DMS114 treated with DMSO at 0.1 percent for 48 hours (cell line): Measurements from ENCODE around the gene SRGAP1.
"Not testable (repeated sequence)": the region's sequence is repeated elsewhere in the genome, so short reads cannot be mapped to it uniquely, and the experiment has no call there.

Source experiments
- DNase-seq: peaks from one replicate; lab custom pipeline; 2025; ENCODE audit not compliant: unreplicated experiment; lab: John Stamatoyannopoulos, UW

Gene SRGAP1

GRCh38 chr12:64107776-64108175 lies 263.3 kb downstream of the SRGAP1 start:
- DNase-seq, result no peak

- DNase-seq, result no peak
These were observed 265.2 kb downstream of the SRGAP1 start for GRCh38 chr12:64109706-64110105.

GRCh38 chr12:64110864-64111263 lies 266.4 kb downstream of the SRGAP1 start:
- DNase-seq, result no peak

GRCh38 chr12:64116969-64117368 lies 272.5 kb downstream of the SRGAP1 start:
- no peak for DNase-seq

GRCh38 chr12:64120568-64120967 lies 276.1 kb downstream of the SRGAP1 start:
- no peak for DNase-seq

GRCh38 chr12:64121086-64121485 lies 276.6 kb downstream of the SRGAP1 start:
- not testable (repeated sequence) for DNase-seq

- no peak for DNase-seq
These were observed 277.7 kb downstream of the SRGAP1 start for GRCh38 chr12:64122154-64122553.

- DNase-seq, result no peak
These were observed 278.5 kb downstream of the SRGAP1 start for GRCh38 chr12:64122995-64123394.

GRCh38 chr12:64123448-64123847 lies 278.9 kb downstream of the SRGAP1 start:
- no peak for DNase-seq

- DNase-seq, result no peak
These were observed 280.2 kb downstream of the SRGAP1 start for GRCh38 chr12:64124511-64125197.

- DNase-seq, result no peak
These were observed 281.4 kb downstream of the SRGAP1 start for GRCh38 chr12:64125913-64126312.

- no peak for DNase-seq
These were observed 283.3 kb downstream of the SRGAP1 start for GRCh38 chr12:64127811-64128210.

GRCh38 chr12:64128366-64128765 lies 283.9 kb downstream of the SRGAP1 start:
- no peak for DNase-seq

GRCh38 chr12:64130476-64130875 lies 286.0 kb downstream of the SRGAP1 start:
- DNase-seq, result not testable (repeated sequence)

GRCh38 chr12:64131456-64131855 lies 287.0 kb downstream of the SRGAP1 start:
- DNase-seq, result not testable (repeated sequence)

GRCh38 chr12:64132672-64133071 lies 288.2 kb downstream of the SRGAP1 start:
- not testable (repeated sequence) for DNase-seq

- DNase-seq, result no peak
These were observed 292.6 kb downstream of the SRGAP1 start for GRCh38 chr12:64137117-64137516.

- DNase-seq, result no peak
These were observed 294.5 kb downstream of the SRGAP1 start for GRCh38 chr12:64139021-64139420.

GRCh38 chr12:64142382-64142781 lies 297.9 kb downstream of the SRGAP1 start:
- no peak for DNase-seq

GRCh38 chr12:64142784-64143183 lies 298.3 kb downstream of the SRGAP1 start:
- DNase-seq, result no peak

- DNase-seq, result no peak
These were observed 300.7 kb downstream of the SRGAP1 start for GRCh38 chr12:64145226-64145625.

- DNase-seq, result no peak
These were observed 302.6 kb downstream of the SRGAP1 start for GRCh38 chr12:64147011-64147631.

GRCh38 chr12:64147875-64148274 lies 303.4 kb downstream of the SRGAP1 start:
- no peak for DNase-seq
